HG03521 (cell line): ENCODE data around the gene ZNF263.
A peak's percentile ranks its signal among the peaks of the same experiment; 100 is the strongest.
"Not testable (repeated sequence)": the region's sequence is repeated elsewhere in the genome, so short reads cannot be mapped to it uniquely, and the experiment has no call there.

Experiments
- ATAC-seq: cut with Tn5 transposase; IDR thresholded peaks from one replicate; pipeline ENCODE4 v1.9.1; 2021; ENCODE audit warnings: mild to moderate bottlenecking, moderate library complexity; ENCODE audit not compliant: unreplicated experiment

ZNF263 gene

DNA sequence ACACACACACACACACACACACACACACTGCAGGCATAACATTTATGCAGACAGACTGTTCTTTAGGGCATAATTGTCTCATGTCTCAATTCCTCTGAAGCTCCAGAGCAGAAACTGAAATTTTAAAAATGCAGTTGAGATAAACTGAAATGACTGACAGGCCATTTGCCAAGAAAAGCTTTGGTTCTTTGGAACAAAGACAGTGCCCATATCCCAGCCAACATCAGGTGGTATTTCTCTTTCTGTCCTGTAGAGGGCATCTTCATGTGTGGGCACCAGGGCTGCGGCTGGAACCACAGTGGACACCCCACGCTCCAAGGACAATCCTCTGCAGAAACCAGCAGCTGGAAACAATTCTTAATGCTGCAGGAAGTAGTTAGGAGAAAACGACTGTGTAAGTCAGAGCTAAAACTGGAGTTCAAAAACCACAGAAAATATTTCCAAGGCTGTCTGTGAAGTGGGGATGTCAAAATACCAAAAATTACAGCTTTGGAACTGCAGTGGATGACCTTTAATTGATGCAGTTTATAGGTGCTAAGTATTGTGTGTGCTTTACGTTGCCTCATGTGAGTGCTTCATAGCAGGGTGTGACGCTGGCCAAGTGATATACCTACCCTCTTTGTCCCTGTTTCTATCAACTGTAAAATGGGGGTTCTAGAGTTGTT lies 16.3 kb upstream of the ZNF263 start:
- no peak for ATAC-seq

DNA sequence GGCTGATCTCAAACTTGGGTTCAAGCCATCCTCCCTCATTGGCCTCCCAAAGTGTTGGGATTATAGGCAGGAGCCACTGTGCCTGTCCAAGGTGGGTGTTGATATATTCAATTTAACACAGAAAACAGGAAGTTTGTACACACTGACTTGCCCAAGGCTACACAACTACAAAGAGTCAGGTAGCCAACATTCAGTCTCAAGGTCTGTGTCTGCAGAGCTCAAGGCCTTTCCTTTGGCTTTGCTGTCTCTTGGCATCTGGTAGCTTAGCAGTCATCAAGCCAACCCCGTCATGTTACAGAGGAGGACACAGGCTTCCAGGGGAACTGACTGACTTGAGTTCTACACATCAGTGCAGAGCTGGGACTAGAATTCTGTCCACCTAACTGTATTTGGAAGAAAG lies 15.0 kb upstream of the ZNF263 start:
- ATAC-seq, result no peak

GRCh38 chr16:3270718-3271117 lies 12.6 kb upstream of the ZNF263 start:
- not testable (repeated sequence) for ATAC-seq

DNA sequence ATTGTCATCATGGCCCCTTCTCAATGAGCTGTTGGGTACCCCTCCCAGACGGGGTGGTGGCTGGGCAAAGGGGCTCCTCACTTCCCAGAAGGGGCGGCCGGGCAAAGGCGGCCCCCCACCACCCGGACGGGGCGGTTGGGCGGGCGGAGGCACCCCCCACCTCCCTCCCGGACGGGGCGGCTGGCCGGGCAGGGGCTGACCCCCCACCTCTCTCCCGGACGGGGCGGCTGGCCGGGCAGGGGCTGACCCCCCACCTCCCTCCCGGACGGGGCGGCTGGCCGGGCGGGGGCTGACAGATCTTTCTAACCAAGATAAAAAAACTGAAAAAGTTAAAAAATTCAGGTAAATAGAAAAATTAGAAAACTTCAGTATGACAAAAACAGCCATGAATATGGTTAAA lies 12.0 kb upstream of the ZNF263 start:
- not testable (repeated sequence) for ATAC-seq

- ATAC-seq, result no peak
Observed at GRCh38 chr16:3274490-3274889, 8.8 kb upstream of the ZNF263 start.

- no peak for ATAC-seq
Observed at GRCh38 chr16:3274947-3275346, 8.3 kb upstream of the ZNF263 start.

- no peak for ATAC-seq
Observed at GRCh38 chr16:3276679-3277078, 6.6 kb upstream of the ZNF263 start.

DNA sequence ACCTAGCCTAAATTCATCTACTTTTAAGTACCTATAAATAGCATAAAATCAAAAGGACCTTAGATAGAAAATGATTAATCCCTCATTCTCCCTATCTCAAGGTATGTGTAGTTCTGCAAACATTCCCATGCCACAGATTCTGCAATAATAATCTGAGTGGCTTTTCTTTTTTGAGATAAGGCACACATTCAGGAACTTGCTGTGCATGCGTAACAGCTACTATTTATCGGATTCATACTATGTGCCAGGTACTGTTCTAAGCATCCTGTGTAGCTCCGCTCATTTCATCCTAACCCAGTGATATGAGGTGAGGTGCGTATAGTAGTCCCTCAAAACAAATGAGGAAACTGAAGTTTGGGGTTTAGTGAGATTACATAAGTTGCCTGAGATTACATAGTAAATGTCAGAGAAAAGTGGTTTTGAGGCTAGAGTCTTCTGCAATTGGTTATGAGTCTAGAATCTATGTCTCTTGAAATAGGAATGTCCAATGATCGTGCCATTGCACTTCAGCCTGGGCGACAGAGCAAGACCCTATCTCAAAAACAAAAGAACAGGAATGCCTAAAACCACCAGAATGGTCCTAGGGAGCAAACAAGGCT lies 2.0 kb upstream of the ZNF263 start:
- no peak for ATAC-seq

DNA sequence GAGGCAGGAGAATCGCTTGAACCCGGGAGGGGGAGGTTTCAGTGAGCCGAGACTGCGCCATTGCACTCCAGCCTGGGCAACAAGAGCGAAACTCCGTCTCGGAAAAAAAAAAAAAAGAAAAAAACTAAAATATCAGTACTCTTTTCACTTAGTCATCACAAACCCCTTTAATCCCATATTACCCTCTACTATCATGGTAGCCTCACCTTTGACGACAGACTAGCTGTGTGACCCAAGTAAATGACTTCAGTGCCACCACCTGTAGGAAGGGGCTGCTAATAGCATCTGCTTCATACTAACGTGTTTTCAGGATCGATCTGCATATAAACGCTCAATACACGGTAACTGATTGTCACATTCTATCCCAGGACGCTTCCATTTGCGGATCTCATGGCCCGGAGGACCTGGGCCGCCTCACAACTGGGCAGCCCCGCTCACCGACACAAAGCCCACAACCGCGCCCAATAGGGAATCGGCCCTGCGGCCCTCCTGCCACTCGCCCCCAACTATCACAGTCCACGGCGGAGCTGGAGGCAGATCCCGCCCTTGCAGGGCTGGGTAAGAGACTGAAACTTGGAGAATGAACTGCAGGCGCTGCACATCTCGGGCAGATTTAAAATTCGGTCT lies 1.1 kb upstream of the ZNF263 start:
- ATAC-seq, result peak; percentile 12

GRCh38 chr16:3283543-3284447 lies 504 bp downstream of the ZNF263 start:
- ATAC-seq, result no peak

DNA sequence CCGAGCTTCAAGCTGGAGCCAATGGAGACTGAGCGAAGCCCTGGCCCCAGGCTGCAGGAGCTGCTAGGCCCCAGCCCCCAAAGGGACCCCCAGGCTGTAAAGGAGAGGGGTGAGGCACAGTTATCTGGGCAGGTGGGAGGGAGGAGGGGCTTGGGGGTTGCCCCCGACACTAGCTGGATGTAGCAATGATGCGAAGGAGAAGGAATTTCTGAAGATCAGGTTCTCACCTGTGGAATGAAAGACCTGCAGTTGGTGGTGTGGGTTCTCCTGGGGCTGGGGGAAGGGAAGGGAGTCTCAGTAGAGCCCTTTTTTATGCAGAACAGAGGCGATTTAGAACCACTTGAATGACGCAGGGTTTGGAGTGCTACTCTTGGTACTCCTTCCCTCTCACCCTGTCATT lies 1.8 kb downstream of the ZNF263 start:
- ATAC-seq, result no peak

GRCh38 chr16:3289998-3290673 lies 6.8 kb downstream of the ZNF263 start:
- no peak for ATAC-seq

- no peak for ATAC-seq
Observed at GRCh38 chr16:3292604-3293003, 9.3 kb downstream of the ZNF263 start.

DNA sequence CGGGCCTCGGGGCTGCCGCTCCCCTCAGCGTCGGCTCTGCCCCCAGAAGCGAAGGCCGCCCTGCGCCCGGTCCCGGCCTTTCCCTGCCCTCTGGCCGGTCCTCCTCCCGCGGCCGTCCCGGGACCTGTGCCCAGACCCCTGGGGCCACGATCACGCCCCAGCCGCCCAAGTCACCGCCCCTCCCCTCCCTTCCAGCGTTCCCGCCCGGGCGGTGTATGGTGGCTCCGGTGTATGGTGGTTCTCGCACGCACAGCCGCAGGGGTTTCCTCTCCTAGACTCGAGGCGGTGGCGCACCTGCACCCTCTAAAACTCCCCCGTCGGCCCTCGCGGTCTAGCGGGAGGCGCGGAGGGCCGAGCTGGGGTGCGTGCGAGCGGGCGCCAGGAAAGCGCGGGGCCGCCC lies 11.9 kb downstream of the ZNF263 start:
- no peak for ATAC-seq

GRCh38 chr16:3295783-3296182 lies 12.5 kb downstream of the ZNF263 start:
- no peak for ATAC-seq

DNA sequence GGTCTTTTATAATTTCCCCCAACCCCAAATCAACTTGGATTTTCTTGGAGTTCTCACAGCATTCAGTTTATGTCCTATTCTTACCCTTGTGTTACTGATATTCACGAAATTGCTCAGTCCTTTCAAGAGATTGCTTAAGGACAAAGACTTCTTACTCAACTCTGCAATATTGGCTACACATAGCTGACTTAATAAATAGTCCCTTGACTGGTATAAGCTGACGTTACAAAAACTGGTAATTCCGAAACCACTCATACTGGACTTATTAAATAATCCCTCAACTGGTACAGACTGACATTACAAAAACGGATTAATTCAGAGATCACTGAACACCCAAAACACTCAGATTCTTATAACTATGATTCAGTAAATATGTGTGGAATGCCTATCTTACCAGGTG lies 21.1 kb downstream of the ZNF263 start:
- ATAC-seq, result no peak

GRCh38 chr16:3305109-3306068 lies 22.1 kb downstream of the ZNF263 start, which contains the start of the genes TIGD7 and ZNF75A:
TIGD7 (minus strand) TSS chr16:3305430; CDS start chr16:3300614, 4,816 bp downstream.
ZNF75A (plus strand) TSS chr16:3305497; CDS start chr16:3308429, 2,932 bp downstream.
- peak; percentile 91 for ATAC-seq

DNA sequence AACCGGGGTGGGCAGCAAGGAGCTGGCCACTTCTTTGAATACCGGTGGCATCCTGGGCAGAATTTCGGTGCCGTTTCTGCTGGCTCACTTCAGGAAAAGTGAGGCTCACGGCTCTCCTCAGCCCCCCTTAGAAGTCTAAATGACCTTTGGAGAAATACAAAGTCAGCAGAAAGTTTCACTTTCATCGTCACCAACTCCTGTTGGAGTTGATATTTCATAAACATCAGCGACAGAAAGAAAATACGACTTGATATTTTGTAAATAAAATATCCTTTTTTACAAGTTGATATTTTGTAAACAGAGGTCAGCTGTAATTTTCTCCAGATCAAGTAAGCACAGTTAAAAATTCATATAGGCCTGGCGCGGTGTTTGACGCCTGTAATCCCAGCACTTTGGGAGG lies 22.8 kb downstream of the ZNF263 start:
- ATAC-seq, result no peak

DNA sequence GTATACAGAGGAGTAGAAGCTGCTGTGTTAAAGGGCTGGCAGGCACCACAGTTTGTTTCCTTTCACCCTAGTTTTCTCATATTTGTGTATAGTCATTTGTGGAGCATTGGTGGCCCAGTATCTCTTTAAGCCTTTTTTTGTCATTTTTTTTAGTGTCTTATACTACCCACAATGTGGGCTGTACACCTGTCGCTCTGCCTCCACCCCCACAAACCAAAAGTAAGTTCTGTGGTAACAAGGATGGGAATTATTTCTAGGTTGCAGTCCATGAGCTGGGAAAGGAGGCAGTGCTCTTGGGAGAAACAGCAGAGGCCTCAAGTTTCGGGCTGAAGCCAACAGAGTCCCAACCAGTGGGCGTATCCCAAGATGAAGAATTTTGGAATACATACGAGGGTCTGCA lies 28.2 kb downstream of the ZNF263 start:
- ATAC-seq, result no peak
